Gastroesophageal sphincter (tissue), 4 donors: ENCODE data around the gene PLXNA3. TPM values are rescaled to one million over a fixed set of nuclear protein-coding genes. Genes with fewer than 3 reads are reported as not detected.

Source experiments
- ATAC-seq: fragments of 150-250 bp; one replicate; pipeline ENCODE4 v1.9.1; 2016; ENCODE audit warnings: mild to moderate bottlenecking, moderate library complexity
- H3K27ac ChIP-seq, 4 donors: fragments of 200-600 bp; sonication (generic) in 3 of 4; 1 replicate in 3 of 4; 2 replicates in 1 of 4; pipeline ENCODE4 v1.5.1; 2016 to 2019
- H3K27me3 ChIP-seq: fragments of 200-600 bp; sonication (generic); one replicate; pipeline ENCODE4 v1.5.1; 2019
- H3K36me3 ChIP-seq, 2 donors: fragments of 200-600 bp; sonication (generic); one replicate each; pipeline ENCODE4 v1.5.1; 2019; ENCODE audit warnings: control low read depth in 1 of 2
- H3K4me1 ChIP-seq, 3 donors: fragments of 200-600 bp; sonication (generic); 1 replicate in 2 of 3; 2 replicates in 1 of 3; pipeline ENCODE4 v1.5.1; 2016 to 2019; ENCODE audit warnings: control low read depth in 2 of 3
- H3K4me3 ChIP-seq, 2 donors: fragments of 200-600 bp; sonication (generic); one replicate each; pipeline ENCODE4 v1.5.1; 2019; ENCODE audit warnings: mild to moderate bottlenecking in 1 of 2, moderate library complexity in 1 of 2
- H3K9me3 ChIP-seq, 3 donors: fragments of 200-600 bp; sonication (generic); one replicate each; pipeline ENCODE4 v1.5.1; 2017 to 2019; ENCODE audit warnings: control low read depth in 2 of 3
- CTCF ChIP-seq, 4 experiments: fragments of 200-600 bp in 2 of 4; fragments of 450-650 bp in 2 of 4; sonication (generic) in 1 of 4; IDR thresholded peaks; one replicate each; pipeline ENCODE4 v1.5.1; 2017 to 2019; ENCODE audit warnings: antibody characterized with exemption in 4 of 4, mild to moderate bottlenecking in 2 of 4, moderate library complexity in 2 of 4
- EP300 ChIP-seq: sonication (generic); formaldehyde crosslinking; IDR thresholded peaks from one replicate; pipeline ENCODE4 v1.6.1; 2017; ENCODE audit warnings: antibody characterized with exemption, mild to moderate bottlenecking
- POLR2A ChIP-seq, 2 donors: fragments of 450-650 bp; IDR thresholded peaks; one replicate each; pipeline ENCODE4 v1.6.1; 2017; ENCODE audit warnings: antibody characterized with exemption in 2 of 2, mild to moderate bottlenecking in 2 of 2, moderate library complexity in 1 of 2
- POLR2AphosphoS5 ChIP-seq: sonication (generic); formaldehyde crosslinking; IDR thresholded peaks from one replicate; pipeline ENCODE4 v1.6.1; 2017; ENCODE audit warnings: antibody characterized with exemption
- WGBS, 2 donors: methylation state at CpG; one replicate each; pipeline ENCODE4 v1.1.5; 2018; ENCODE audit warnings: low coverage in 1 of 2; 5-methylcytosine and 5-hydroxymethylcytosine counted together
- total RNA-seq, 4 donors: library from RNA; depleted of rRNA; stranded (reverse); fragments of >200 nt; gene quantifications; one replicate each; pipeline ENCODE4 v1.1.0, GENCODE V29; 2016

The PLXNA3 gene
- total RNA-seq, 4 donors from 2014 or later, result 1.5 to 13.9 (median 8.2) TPM

GRCh38 chrX:154470914-154471568 lies 13.0 kb downstream of the PLXNA3 start:
- 60 to 94% methylated on average over 1 to 5 of the region's 23 CpGs for WGBS, 2 donors
- no peaks in the 10 kb centered on the region for H3K4me1 ChIP-seq
- H3K27ac ChIP-seq, result no peak overlapping the region
- TF ChIP-seq CTCF (IDR thresholded peaks at IDR 0.05) (no peak), POLR2AphosphoS5 (no peak), EP300 (no peak), POLR2A (IDR thresholded peaks at IDR 0.05) (no peak)
- ATAC-seq, result no peak
- H3K36me3 ChIP-seq, result peaks cover 0 to 73% of the 10 kb centered on the region in 2 donors
- no peak overlapping the region for H3K4me3 ChIP-seq
- no peaks in the 10 kb centered on the region for H3K27me3 ChIP-seq
- no peaks in the 10 kb centered on the region for H3K9me3 ChIP-seq

- Histone ChIP-seq H3K27me3 (no peaks in the 10 kb centered on the region), H3K4me3 (no peak overlapping the region), H3K36me3 (peaks cover 0 to 63% of the 10 kb centered on the region in 2 donors), H3K9me3 (no peaks in the 10 kb centered on the region), H3K4me1 (no peaks in the 10 kb centered on the region), H3K27ac (no peak overlapping the region)
- WGBS, 2 donors, result 86% methylated on average over 8 of the region's 23 CpGs; no CpG with 5 or more reads in 1 of the 2 donors
- TF ChIP-seq POLR2A (IDR thresholded peaks at IDR 0.05) (no peak), POLR2AphosphoS5 (no peak), EP300 (no peak), CTCF (IDR thresholded peaks at IDR 0.05) (no peak)
- ATAC-seq, result no peak
Observed at GRCh38 chrX:154471839-154472684, 14.0 kb downstream of the PLXNA3 start.

GRCh38 chrX:154472685-154473632 lies 14.9 kb downstream of the PLXNA3 start:
- Histone ChIP-seq H3K27ac (no peak overlapping the region), H3K27me3 (no peaks in the 10 kb centered on the region), H3K4me1 (peaks cover 0 to 5% (median 0%) of the 10 kb centered on the region in 3 donors), H3K9me3 (no peaks in the 10 kb centered on the region), H3K36me3 (peaks cover 0 to 54% of the 10 kb centered on the region in 2 donors), H3K4me3 (no peak overlapping the region)
- no peak for ATAC-seq
- WGBS, 2 donors, result 60 to 71% methylated on average over 1 to 15 of the region's 28 CpGs
- TF ChIP-seq POLR2A (IDR thresholded peaks at IDR 0.05) (no peak), POLR2AphosphoS5 (no peak), EP300 (no peak), CTCF (IDR thresholded peaks at IDR 0.05) (no peak)

- H3K4me1 ChIP-seq, result peaks cover 0 to 10% (median 0%) of the 10 kb centered on the region in 3 donors
- 40 to 68% methylated on average over 1 to 3 of the region's 7 CpGs for WGBS, 2 donors
- TF ChIP-seq POLR2AphosphoS5, result no peak
- no peak for TF ChIP-seq POLR2A (IDR thresholded peaks at IDR 0.05)
Observed at GRCh38 chrX:154473683-154474082, 15.6 kb downstream of the PLXNA3 start.

GRCh38 chrX:154476821-154477220 lies 18.7 kb downstream of the PLXNA3 start:
- WGBS, 2 donors, result 80 to 85% methylated on average over 1 to 5 of the region's 8 CpGs
- Histone ChIP-seq H3K27me3 (no peaks in the 10 kb centered on the region), H3K4me1 (peaks cover 0 to 10% (median 3%) of the 10 kb centered on the region in 3 donors), H3K4me3 (no peak overlapping the region), H3K9me3 (no peaks in the 10 kb centered on the region), H3K27ac (no peak overlapping the region), H3K36me3 (peaks cover 0 to 16% of the 10 kb centered on the region in 2 donors)
- no peak for TF ChIP-seq POLR2AphosphoS5
- TF ChIP-seq POLR2A (IDR thresholded peaks at IDR 0.05), result no peak
- TF ChIP-seq CTCF (IDR thresholded peaks at IDR 0.05), result no peak
- no peak for TF ChIP-seq EP300
- ATAC-seq, result no peak

More at GRCh38 chrX:154473683-154474082, 15.6 kb downstream of the PLXNA3 start:
- Histone ChIP-seq H3K9me3 (no peaks in the 10 kb centered on the region), H3K36me3 (peaks cover 0 to 47% of the 10 kb centered on the region in 2 donors), H3K27me3 (no peaks in the 10 kb centered on the region), H3K4me3 (no peak overlapping the region), H3K27ac (no peak overlapping the region)
- no peak for ATAC-seq
